Forelimb muscle (tissue), 1 donor: ENCODE results near the gene MTOR. TPM values are rescaled to one million over a fixed set of nuclear protein-coding genes. Genes with fewer than 3 reads are reported as not detected.
"Not testable (repeated sequence)": the region's sequence is repeated elsewhere in the genome, so short reads cannot be mapped to it uniquely, and the experiment has no call there.

ENCODE experiments used
- DNase-seq: peaks from one replicate; pipeline ENCODE4 v3.0.0-alpha.2; 2013; ENCODE audit warnings: low read depth
- polyA plus RNA-seq: library from polyadenylated mRNA; unstranded; fragments of 120-200 nt; gene quantifications from one replicate; pipeline ENCODE4 v1.2.1, GENCODE V29; 2013; ENCODE audit not compliant: insufficient read length

MTOR gene
- 27.8 TPM for polyA plus RNA-seq

- DNase-seq, result peak; percentile 99
Measured at GRCh38 chr1:11262171-11263049, at the start of gene MTOR. MTOR (minus strand) TSS chr1:11262551; CDS start chr1:11259409, 3,142 bp downstream.

GRCh38 chr1:11309385-11309784, 47.0 kb upstream of the MTOR start:
- DNase-seq, result no peak

- no peak for DNase-seq
Measured at GRCh38 chr1:11308699-11309224, 46.4 kb upstream of the MTOR start.

GRCh38 chr1:11307852-11308251, 45.5 kb upstream of the MTOR start:
- DNase-seq, result no peak

- not testable (repeated sequence) for DNase-seq
Measured at GRCh38 chr1:11305516-11305915, 43.2 kb upstream of the MTOR start.

GRCh38 chr1:11302366-11302765, 40.0 kb upstream of the MTOR start:
- DNase-seq, result no peak

GRCh38 chr1:11301601-11302000, 39.2 kb upstream of the MTOR start:
- DNase-seq, result no peak

- DNase-seq, result no peak
Measured at GRCh38 chr1:11299225-11299574, 36.8 kb upstream of the MTOR start.

GRCh38 chr1:11298390-11299224, 36.3 kb upstream of the MTOR start:
- no peak for DNase-seq

- not testable (repeated sequence) for DNase-seq
Measured at GRCh38 chr1:11297774-11298173, 35.4 kb upstream of the MTOR start.

GRCh38 chr1:11295905-11296304, 33.6 kb upstream of the MTOR start:
- DNase-seq, result no peak

GRCh38 chr1:11294951-11295350, 32.6 kb upstream of the MTOR start:
- DNase-seq, result no peak

- no peak for DNase-seq
Measured at GRCh38 chr1:11293856-11294255, 31.5 kb upstream of the MTOR start.

- DNase-seq, result no peak
Measured at GRCh38 chr1:11291049-11291448, 28.7 kb upstream of the MTOR start.

- no peak for DNase-seq
Measured at GRCh38 chr1:11289064-11289463, 26.7 kb upstream of the MTOR start.

GRCh38 chr1:11286735-11287410, 24.5 kb upstream of the MTOR start:
- no peak for DNase-seq

GRCh38 chr1:11285883-11286734, 23.8 kb upstream of the MTOR start:
- no peak for DNase-seq

- DNase-seq, result no peak
Measured at GRCh38 chr1:11284784-11285183, 22.4 kb upstream of the MTOR start.

- no peak for DNase-seq
Measured at GRCh38 chr1:11283151-11283550, 20.8 kb upstream of the MTOR start.

- DNase-seq, result no peak
Measured at GRCh38 chr1:11281518-11282331, 19.4 kb upstream of the MTOR start.
